HL-60 (cell line): Measurements from ENCODE around the gene GDF7.

Experiments used
- GABPA ChIP-seq: IDR thresholded peaks from 2 replicates; pipeline ENCODE4 v1.6.1; 2012; ENCODE audit warnings: low read depth
- POLR2AphosphoS5 ChIP-seq: IDR thresholded peaks from 2 replicates; pipeline ENCODE4 v1.6.1; 2012; ENCODE audit warnings: low read depth
- SPI1 ChIP-seq: IDR thresholded peaks from 2 replicates; pipeline ENCODE4 v1.6.1; 2012; ENCODE audit warnings: low read depth, mild to moderate bottlenecking, borderline replicate concordance
- TF ChIP-seq, protein P1 (sequence below): IDR thresholded peaks from one replicate; pipeline ENCODE4 v1.5.1; 2011; ENCODE audit warnings: low read length, control low read depth, inconsistent platforms; ENCODE audit not compliant: insufficient read depth
- TF ChIP-seq, protein P2 (sequence below): IDR thresholded peaks from 2 replicates; pipeline ENCODE4 v1.6.1; 2012; ENCODE audit warnings: low read depth; ENCODE audit not compliant: insufficient replicate concordance

DNA sequence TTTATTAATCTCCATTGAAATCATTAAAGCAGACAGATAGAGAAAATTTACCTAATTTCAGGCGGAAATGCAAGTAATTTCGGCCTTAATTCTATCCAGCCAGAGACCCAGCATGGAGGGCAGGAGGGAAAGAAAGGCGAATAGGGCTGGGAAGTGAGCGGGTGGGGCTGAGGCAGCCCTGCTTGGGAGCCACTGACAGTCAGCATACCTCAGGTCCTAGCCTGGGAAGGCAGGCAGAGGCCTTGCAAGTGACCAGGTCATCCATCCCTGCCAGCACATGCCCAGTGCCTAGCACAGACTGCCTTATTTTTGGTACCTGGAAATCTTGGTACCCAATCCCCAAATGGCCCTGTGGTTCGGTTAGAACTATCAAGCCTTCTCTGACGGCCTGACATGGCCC is 1.5 kb downstream of the GDF7 start:
- TF ChIP-seq, protein P1, sequence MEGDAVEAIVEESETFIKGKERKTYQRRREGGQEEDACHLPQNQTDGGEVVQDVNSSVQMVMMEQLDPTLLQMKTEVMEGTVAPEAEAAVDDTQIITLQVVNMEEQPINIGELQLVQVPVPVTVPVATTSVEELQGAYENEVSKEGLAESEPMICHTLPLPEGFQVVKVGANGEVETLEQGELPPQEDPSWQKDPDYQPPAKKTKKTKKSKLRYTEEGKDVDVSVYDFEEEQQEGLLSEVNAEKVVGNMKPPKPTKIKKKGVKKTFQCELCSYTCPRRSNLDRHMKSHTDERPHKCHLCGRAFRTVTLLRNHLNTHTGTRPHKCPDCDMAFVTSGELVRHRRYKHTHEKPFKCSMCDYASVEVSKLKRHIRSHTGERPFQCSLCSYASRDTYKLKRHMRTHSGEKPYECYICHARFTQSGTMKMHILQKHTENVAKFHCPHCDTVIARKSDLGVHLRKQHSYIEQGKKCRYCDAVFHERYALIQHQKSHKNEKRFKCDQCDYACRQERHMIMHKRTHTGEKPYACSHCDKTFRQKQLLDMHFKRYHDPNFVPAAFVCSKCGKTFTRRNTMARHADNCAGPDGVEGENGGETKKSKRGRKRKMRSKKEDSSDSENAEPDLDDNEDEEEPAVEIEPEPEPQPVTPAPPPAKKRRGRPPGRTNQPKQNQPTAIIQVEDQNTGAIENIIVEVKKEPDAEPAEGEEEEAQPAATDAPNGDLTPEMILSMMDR: no peak
- TF ChIP-seq, protein P2, sequence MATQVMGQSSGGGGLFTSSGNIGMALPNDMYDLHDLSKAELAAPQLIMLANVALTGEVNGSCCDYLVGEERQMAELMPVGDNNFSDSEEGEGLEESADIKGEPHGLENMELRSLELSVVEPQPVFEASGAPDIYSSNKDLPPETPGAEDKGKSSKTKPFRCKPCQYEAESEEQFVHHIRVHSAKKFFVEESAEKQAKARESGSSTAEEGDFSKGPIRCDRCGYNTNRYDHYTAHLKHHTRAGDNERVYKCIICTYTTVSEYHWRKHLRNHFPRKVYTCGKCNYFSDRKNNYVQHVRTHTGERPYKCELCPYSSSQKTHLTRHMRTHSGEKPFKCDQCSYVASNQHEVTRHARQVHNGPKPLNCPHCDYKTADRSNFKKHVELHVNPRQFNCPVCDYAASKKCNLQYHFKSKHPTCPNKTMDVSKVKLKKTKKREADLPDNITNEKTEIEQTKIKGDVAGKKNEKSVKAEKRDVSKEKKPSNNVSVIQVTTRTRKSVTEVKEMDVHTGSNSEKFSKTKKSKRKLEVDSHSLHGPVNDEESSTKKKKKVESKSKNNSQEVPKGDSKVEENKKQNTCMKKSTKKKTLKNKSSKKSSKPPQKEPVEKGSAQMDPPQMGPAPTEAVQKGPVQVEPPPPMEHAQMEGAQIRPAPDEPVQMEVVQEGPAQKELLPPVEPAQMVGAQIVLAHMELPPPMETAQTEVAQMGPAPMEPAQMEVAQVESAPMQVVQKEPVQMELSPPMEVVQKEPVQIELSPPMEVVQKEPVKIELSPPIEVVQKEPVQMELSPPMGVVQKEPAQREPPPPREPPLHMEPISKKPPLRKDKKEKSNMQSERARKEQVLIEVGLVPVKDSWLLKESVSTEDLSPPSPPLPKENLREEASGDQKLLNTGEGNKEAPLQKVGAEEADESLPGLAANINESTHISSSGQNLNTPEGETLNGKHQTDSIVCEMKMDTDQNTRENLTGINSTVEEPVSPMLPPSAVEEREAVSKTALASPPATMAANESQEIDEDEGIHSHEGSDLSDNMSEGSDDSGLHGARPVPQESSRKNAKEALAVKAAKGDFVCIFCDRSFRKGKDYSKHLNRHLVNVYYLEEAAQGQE: no peak
- TF ChIP-seq SPI1 (no peak), POLR2AphosphoS5 (no peak), GABPA (no peak)
